ENCODE results near the gene ACTR10. TPM values are rescaled to one million over a fixed set of nuclear protein-coding genes. Genes with fewer than 3 reads are reported as not detected.

ACTR10 gene
- total RNA-seq, 2 experiments from 2014 or later = 30.3 to 36.5 TPM

GRCh38 chr14:58278177-58278576 lies 78.2 kb downstream of the ACTR10 start:
- TF ChIP-seq CTCF (IDR thresholded peaks at IDR 0.05) = no peak
- Mint-ChIP-seq H3K36me3 (ENCODE audit: low read depth) (peaks cover 74% of the 10 kb centered on the region), H3K27me3 (no peaks in the 10 kb centered on the region), H3K4me1 (ENCODE audit: low read depth) (peaks cover 68% of the 10 kb centered on the region), H3K4me3 (no peak overlapping the region), H3K27ac (peak overlapping the region; percentile 39), H3K9me3 (no peaks in the 10 kb centered on the region)
- intact Hi-C loops (cut with micrococcal nuclease) = no loop called here
- POLR2A ChIA-PET = interaction anchor here (1.0 to 1.4 kb wide), 2 partner anchors 9 to 33 kb away, joined by 3 to 6 read pairs; no protein-coding TSS in a partner anchor
- CTCF ChIA-PET = no interaction called here
- no peak for DNase-seq
- no peak for ATAC-seq

- intact Hi-C loops (cut with micrococcal nuclease) = loop anchor here (5.0 kb wide), 1 partner anchor 34 kb away; no protein-coding TSS in a partner anchor
- ChIA-PET POLR2A (interaction anchor here (0.6 to 2.1 kb wide), 5 partner anchors 12 to 34 kb away, joined by 3 to 5 read pairs (median 4); partner anchors contain the start of gene ARID4A), CTCF (interaction anchor here (1.0 kb wide), 1 partner anchor 15 kb away, joined by 3 read pairs; no protein-coding TSS in a partner anchor)
- H3K9me3 Mint-ChIP-seq = no peaks in the 10 kb centered on the region
- peak overlapping the region; percentile 59 for H3K4me3 Mint-ChIP-seq
- DNase-seq (peak; percentile 42), ATAC-seq (peak; percentile 82)
- peaks cover 74% of the 10 kb centered on the region for H3K36me3 Mint-ChIP-seq (ENCODE audit: low read depth)
- H3K27ac Mint-ChIP-seq = peak overlapping the region; percentile 96
- peaks cover 70% of the 10 kb centered on the region for H3K4me1 Mint-ChIP-seq (ENCODE audit: low read depth)
- H3K27me3 Mint-ChIP-seq = no peaks in the 10 kb centered on the region
- TF ChIP-seq CTCF (IDR thresholded peaks at IDR 0.05) = no peak
Measured at GRCh38 chr14:58280954-58281787, 81.2 kb downstream of the ACTR10 start.

- peaks cover 63% of the 10 kb centered on the region for H3K4me1 Mint-ChIP-seq (ENCODE audit: low read depth)
- no peak for ATAC-seq
Measured at GRCh38 chr14:58281969-58282368, 82.0 kb downstream of the ACTR10 start.

GRCh38 chr14:58282925-58283593 lies 83.1 kb downstream of the ACTR10 start:
- DNase-seq = no peak
- POLR2A ChIA-PET = interaction anchor here (0.9 to 1.5 kb wide), 3 partner anchors 12 to 19 kb away, joined by 4 to 7 read pairs (median 4); partner anchors contain the start of gene ARID4A
- Mint-ChIP-seq H3K27me3 (no peaks in the 10 kb centered on the region), H3K9me3 (no peaks in the 10 kb centered on the region), H3K4me1 (ENCODE audit: low read depth) (peaks cover 68% of the 10 kb centered on the region), H3K27ac (peak overlapping the region; percentile 11), H3K36me3 (ENCODE audit: low read depth) (peaks cover 78% of the 10 kb centered on the region), H3K4me3 (no peak overlapping the region)
- CTCF ChIA-PET = no interaction called here
- intact Hi-C loops (cut with micrococcal nuclease) = loop anchor here (5.0 kb wide), 1 partner anchor 36 kb away; no protein-coding TSS in a partner anchor
- TF ChIP-seq CTCF (IDR thresholded peaks at IDR 0.05) = no peak
- ATAC-seq = no peak

More at GRCh38 chr14:58281969-58282368, 82.0 kb downstream of the ACTR10 start:
- Mint-ChIP-seq H3K9me3 (no peaks in the 10 kb centered on the region), H3K36me3 (ENCODE audit: low read depth) (peaks cover 76% of the 10 kb centered on the region), H3K4me3 (peak overlapping the region; percentile 59), H3K27me3 (no peaks in the 10 kb centered on the region), H3K27ac (peak overlapping the region; percentile 96)
- no peak for DNase-seq
- TF ChIP-seq CTCF (IDR thresholded peaks at IDR 0.05) = no peak
- intact Hi-C loops (cut with micrococcal nuclease) = loop anchor here (5.0 kb wide), 1 partner anchor 35 kb away; no protein-coding TSS in a partner anchor
- ChIA-PET POLR2A (interaction anchor here (0.6 to 1.1 kb wide), 2 partner anchors 12 to 13 kb away, joined by 4 read pairs; no protein-coding TSS in a partner anchor), CTCF (no interaction called here)

Data from activated CD8-positive, alpha-beta T cell treated with anti-CD3 and anti-CD28 coated beads for 36 hours (primary cell).